Measurements from ENCODE around the gene GPATCH2L.

GRCh38 chr14:76138758-76139723 is 12.7 kb upstream of the GPATCH2L start:
- TF ChIP-seq CTCF (IDR thresholded peaks at IDR 0.05; ENCODE audit: poor library complexity) (no peak), EZH2phosphoT487 (IDR thresholded peaks at IDR 0.05; ENCODE audit: low read depth, severe bottlenecking, unreplicated experiment) (peak; percentile 68), EZH2 (IDR thresholded peaks at IDR 0.05; ENCODE audit: borderline replicate concordance) (peak; percentile 72)

Data from hepatocyte (in vitro differentiated cells).